NCI-H82 treated with DMSO at 0.1 percent for 48 hours (cell line): ENCODE data around the gene SH3BP2.

Source experiments
- DNase-seq: peaks from one replicate; lab custom pipeline; 2025; ENCODE audit not compliant: unreplicated experiment; lab: John Stamatoyannopoulos, UW

Gene SH3BP2

GRCh38 chr4:2817701-2818350, 24.9 kb downstream of the SH3BP2 start:
- no peak for DNase-seq

- no peak for DNase-seq
Measured at GRCh38 chr4:2818351-2818939, 25.6 kb downstream of the SH3BP2 start.

GRCh38 chr4:2819244-2820215, 26.6 kb downstream of the SH3BP2 start:
- no peak for DNase-seq

GRCh38 chr4:2820216-2820982, 27.5 kb downstream of the SH3BP2 start:
- no peak for DNase-seq

- DNase-seq: no peak
Measured at GRCh38 chr4:2822461-2823300, 29.8 kb downstream of the SH3BP2 start.

GRCh38 chr4:2823301-2823670, 30.4 kb downstream of the SH3BP2 start:
- no peak for DNase-seq

GRCh38 chr4:2823671-2824328, 30.9 kb downstream of the SH3BP2 start:
- no peak for DNase-seq

- no peak for DNase-seq
Measured at GRCh38 chr4:2824329-2824835, 31.5 kb downstream of the SH3BP2 start.

- no peak for DNase-seq
Measured at GRCh38 chr4:2824836-2825381, 32.0 kb downstream of the SH3BP2 start.

- no peak for DNase-seq
Measured at GRCh38 chr4:2825740-2826139, 32.9 kb downstream of the SH3BP2 start.

- no peak for DNase-seq
Measured at GRCh38 chr4:2827071-2827873, 34.4 kb downstream of the SH3BP2 start.

GRCh38 chr4:2827874-2828751, 35.2 kb downstream of the SH3BP2 start:
- no peak for DNase-seq

GRCh38 chr4:2828758-2829181, 35.9 kb downstream of the SH3BP2 start:
- DNase-seq: no peak

- DNase-seq: no peak
Measured at GRCh38 chr4:2829321-2829932, 36.5 kb downstream of the SH3BP2 start.

- no peak for DNase-seq
Measured at GRCh38 chr4:2829933-2830451, 37.1 kb downstream of the SH3BP2 start.
